ENCODE results near the gene ZNF592. TPM values are rescaled to one million over a fixed set of nuclear protein-coding genes. Genes with fewer than 3 reads are reported as not detected.

The ZNF592 gene
- total RNA-seq, 1 experiment from 2014 or later = 6.6 TPM

GRCh38 chr15:84819291-84819768 lies 70.9 kb downstream of the ZNF592 start:
- DNase-seq (ENCODE audit: low spot score) = no peak
- in situ Hi-C loops (cut with HindIII; ENCODE audit: low sequenced_read_pairs) = no loop called here

DNA sequence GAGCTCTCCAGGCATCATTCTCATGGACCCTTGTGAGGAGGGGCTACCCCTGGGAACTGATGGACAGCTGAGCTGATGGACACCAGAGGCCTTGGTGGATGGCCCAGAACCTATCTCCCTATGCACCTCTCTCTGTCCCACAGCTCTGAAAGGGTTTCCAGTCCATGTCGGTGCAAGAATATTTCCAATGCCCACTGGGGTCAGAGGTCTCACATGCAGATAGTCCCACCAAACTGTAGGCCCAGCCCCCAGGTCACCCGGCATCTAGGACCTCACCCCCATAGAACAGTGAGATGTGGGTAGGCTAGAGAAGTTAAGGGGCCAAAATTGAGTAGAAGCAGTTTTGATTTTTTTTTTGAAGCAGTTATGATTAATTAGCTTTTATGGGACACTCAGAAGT lies 71.4 kb downstream of the ZNF592 start:
- in situ Hi-C loops (cut with HindIII; ENCODE audit: low sequenced_read_pairs) = no loop called here
- DNase-seq (ENCODE audit: low spot score) = no peak

DNA sequence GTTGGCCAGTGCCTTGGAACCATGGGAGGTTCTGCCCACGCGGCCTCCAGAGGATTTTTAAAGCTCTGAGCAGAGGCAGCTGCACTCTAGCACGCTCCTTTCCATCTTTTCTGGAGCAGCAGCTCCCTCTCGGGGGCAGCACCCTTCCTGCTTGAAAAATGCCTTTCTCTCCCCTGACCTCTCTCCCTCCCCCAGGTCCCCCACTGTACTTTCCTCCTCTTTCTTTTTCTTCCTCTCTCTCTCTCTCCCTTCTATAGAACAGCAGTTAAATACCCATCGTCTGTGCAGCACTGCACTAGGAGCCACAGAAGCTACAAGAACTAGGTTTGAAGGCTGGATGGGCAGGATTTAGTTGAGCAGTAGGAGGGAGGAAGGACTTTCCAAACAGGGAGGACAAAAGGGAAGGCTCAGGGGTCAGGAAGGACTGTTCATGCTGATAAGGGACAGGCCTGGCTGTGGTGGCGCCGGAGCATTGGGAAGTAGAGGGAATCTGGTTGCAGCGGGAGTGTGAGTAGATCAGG lies 73.2 kb downstream of the ZNF592 start:
- no peak for DNase-seq (ENCODE audit: low spot score)
- in situ Hi-C loops (cut with HindIII; ENCODE audit: low sequenced_read_pairs) = no loop called here

DNA sequence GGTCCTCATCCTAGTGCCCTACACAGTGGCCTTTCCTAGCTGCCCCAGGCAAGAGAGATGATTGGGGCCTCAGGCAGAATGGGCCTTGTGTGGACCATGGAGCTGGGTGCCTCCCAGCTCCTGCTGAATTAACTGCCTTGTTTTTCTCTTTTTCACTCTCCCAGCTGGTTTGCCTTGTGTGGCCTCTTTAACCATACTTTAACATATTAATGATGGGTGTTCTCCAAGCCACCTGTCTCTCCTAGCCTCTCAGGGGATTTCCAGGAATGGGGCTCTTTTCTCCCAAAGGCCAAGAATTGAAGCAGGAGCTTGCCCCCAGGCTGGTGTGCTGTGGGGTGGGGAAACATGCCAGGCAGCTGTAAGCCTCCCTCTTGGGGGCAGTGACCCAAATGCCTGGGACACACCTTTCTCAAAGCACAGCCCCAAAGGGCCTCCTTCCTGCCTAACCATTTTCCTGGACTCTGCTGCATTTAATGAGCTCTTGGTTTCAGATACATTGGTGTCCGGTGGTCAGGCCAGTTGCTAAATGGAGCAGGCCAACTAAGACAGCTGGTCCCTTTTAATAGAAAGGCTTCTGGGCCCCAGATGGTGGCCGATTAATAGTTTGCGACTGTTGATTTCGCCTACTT lies 74.4 kb downstream of the ZNF592 start:
- in situ Hi-C loops (cut with HindIII; ENCODE audit: low sequenced_read_pairs) = no loop called here
- peak; percentile 19 for DNase-seq (ENCODE audit: low spot score)

DNA sequence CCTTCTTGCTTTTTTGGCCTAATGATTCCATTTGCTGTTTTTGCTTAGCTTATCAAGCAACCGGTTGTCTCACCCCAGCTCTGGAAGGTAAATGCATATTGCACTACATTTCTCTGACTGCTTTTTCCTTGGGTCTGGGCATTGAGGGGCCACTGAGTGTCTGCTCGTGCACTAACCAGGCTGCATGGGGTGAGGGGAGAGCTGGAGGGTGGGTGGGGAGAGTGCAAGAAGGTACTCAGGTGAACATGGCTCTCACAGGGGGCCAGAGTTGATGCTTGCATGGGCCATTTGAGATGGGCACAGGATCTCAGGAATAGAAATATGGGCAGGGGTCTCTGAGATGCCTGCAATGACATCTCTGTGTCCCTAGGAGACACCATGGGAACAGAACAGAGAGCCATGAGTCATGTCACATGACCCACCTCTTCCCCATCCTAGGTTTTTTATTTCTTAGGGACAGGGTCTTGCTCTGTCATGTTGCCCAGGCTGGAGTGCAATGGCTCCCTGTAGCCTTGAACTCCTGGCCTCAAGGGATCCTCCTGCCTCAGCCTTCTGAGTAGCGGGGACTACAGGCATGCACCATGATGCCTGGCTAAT lies 75.0 kb downstream of the ZNF592 start:
- in situ Hi-C loops (cut with HindIII; ENCODE audit: low sequenced_read_pairs) = no loop called here
- no peak for DNase-seq (ENCODE audit: low spot score)

GRCh38 chr15:84824260-84825007 lies 76.0 kb downstream of the ZNF592 start:
- in situ Hi-C loops (cut with HindIII; ENCODE audit: low sequenced_read_pairs) = no loop called here
- peak; percentile 36 for DNase-seq (ENCODE audit: low spot score)

DNA sequence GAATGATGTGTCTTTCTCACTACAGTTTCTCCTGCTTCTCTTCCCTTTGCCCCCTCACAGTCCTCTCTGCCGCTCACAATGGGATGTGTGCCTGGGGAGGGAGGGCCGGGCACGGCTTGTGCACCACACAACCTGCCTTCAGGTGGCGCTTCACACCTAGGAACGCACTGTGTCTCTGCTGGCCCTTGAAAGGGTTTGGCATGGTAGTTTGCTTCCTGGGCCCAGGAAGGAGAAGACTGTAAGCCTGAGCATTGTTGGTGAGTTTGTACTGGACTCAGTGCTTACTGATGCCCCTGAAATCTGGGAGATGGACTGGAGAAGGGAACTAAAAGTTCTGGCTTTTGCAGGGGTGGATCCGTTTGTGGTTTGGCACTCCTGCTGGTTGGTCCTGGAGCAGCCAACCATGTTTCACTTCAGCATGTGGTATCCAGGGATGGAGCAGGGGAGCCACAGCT lies 78.0 kb downstream of the ZNF592 start:
- no peak for DNase-seq (ENCODE audit: low spot score)
- in situ Hi-C loops (cut with HindIII; ENCODE audit: low sequenced_read_pairs) = no loop called here

GRCh38 chr15:84827246-84827645 lies 78.9 kb downstream of the ZNF592 start:
- no peak for DNase-seq (ENCODE audit: low spot score)
- in situ Hi-C loops (cut with HindIII; ENCODE audit: low sequenced_read_pairs) = no loop called here

GRCh38 chr15:84828086-84828908 lies 79.9 kb downstream of the ZNF592 start:
- in situ Hi-C loops (cut with HindIII; ENCODE audit: low sequenced_read_pairs) = no loop called here
- DNase-seq (ENCODE audit: low spot score) = no peak

GRCh38 chr15:84829428-84829827 lies 81.0 kb downstream of the ZNF592 start:
- in situ Hi-C loops (cut with HindIII; ENCODE audit: low sequenced_read_pairs) = no loop called here

GRCh38 chr15:84830036-84830435 lies 81.6 kb downstream of the ZNF592 start:
- no peak for DNase-seq (ENCODE audit: low spot score)
- in situ Hi-C loops (cut with HindIII; ENCODE audit: low sequenced_read_pairs) = loop anchor here (10.0 kb wide), 2 partner anchors 65 to 215 kb away; no protein-coding TSS in a partner anchor

More at GRCh38 chr15:84829428-84829827, 81.0 kb downstream of the ZNF592 start:
- no peak for DNase-seq (ENCODE audit: low spot score)

DNA sequence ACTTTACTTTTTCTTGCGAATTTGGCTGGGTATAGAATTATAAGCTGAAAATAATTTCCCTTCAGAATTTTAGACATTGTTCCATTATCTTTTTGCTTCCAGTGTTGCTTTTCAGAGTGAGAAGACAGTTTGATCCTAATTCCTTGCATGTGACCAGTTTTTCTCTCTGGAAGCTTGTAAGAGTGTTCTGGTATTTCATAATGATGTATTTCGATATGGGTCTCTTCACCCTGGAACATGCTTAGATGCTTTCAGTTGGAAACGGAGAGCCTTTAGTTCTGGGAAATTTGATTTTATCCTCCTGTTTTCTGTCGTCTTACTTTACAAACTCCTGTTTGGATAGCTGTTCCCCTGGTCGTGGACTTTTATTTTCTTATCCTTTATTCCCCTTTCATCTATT lies 82.6 kb downstream of the ZNF592 start:
- in situ Hi-C loops (cut with HindIII; ENCODE audit: low sequenced_read_pairs) = loop anchor here (10.0 kb wide), 2 partner anchors 64 to 214 kb away; no protein-coding TSS in a partner anchor

DNA sequence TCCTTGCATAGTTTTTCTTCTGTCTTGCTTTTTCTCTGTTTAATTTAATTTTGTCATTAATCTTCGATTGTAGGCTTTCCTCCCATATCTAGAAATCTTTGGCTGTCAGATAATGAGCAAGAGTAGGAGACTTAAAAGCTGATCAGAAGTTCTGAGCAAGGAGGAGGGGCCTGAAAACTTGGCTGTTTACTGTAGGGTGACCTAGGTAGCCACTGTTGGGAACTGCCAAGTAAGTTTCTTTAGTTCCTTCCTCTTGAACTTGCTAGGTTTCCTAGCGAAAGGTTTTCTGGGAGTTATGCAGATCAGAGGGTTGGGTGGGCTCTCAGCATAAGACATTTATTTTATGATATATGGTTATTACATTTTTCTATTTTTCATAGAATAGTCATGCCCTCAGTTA lies 83.2 kb downstream of the ZNF592 start:
- in situ Hi-C loops (cut with HindIII; ENCODE audit: low sequenced_read_pairs) = loop anchor here (10.0 kb wide), 2 partner anchors 63 to 213 kb away; no protein-coding TSS in a partner anchor
- no peak for DNase-seq (ENCODE audit: low spot score)

More for the DNA sequence above, 82.6 kb downstream of the ZNF592 start:
- DNase-seq (ENCODE audit: low spot score) = no peak

DNA sequence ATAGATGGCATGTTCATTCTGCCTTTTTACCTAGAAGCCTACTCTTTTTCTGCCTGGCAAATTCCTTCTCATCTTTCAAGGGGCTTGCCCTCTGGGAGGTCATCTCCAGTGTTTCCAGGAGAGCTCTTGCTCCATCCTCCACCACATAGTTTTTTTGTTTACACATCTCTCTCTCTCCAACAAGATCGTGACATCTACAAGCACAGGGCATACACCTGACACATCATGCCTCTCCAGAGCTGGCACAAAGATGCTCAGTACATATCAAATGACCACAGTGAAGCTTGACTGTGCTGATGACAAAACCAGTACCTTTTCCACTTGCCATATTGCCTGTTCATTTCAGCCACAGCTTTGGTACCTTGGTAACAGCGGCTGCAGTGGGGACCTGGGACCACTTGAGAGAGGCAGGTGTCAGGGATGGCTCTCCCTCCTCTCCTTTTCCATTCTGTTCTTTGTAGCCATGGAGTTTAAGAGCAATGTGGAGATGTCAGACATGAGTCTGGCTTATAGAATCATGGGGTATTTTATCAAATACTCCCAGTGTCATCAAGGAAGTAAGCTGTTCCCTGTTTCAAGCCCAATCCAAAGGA lies 84.2 kb downstream of the ZNF592 start:
- no peak for DNase-seq (ENCODE audit: low spot score)
- in situ Hi-C loops (cut with HindIII; ENCODE audit: low sequenced_read_pairs) = loop anchor here (10.0 kb wide), 2 partner anchors 62 to 212 kb away; no protein-coding TSS in a partner anchor

DNA sequence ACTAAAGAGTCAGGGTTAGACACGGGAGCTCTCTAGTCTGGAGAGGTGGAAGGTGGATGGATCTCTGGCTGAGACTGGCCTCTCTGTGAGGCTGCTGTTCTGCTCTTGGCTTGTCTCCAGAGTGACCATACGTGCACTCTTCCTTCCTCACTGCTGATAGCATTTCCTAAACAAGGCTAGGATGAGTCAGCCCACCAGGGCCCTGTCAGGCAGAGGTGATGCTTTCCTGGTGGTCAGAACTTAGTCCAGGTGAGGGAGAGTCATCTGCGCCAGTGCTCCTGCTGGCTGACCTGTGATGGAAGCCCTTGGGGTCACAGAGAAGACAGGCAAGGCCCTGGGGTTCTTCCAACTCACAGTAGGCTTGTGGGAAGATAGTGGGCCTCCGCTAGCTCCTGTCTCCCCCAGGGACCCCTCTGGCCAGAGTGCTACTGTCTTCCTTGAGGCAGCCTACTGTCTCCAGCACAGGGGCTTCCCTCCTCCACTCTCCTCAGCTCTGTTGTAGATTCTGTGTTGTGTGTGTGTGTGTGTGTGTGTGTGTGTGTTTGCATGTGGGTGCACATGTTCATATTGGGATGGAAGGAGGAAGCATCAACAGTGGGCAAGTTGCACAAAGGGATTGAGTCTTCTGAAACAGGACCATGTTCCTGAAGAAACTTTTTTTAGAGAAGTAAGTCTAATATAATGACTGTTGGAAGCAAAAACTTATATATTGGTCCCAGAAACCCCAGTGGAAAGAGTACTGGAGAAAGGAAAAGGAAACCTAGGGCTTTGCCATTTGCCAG lies 85.2 kb downstream of the ZNF592 start:
- in situ Hi-C loops (cut with HindIII; ENCODE audit: low sequenced_read_pairs) = loop anchor here (10.0 kb wide), 2 partner anchors 61 to 211 kb away; no protein-coding TSS in a partner anchor
- DNase-seq (ENCODE audit: low spot score) = no peak

- no peak for DNase-seq (ENCODE audit: low spot score)
- in situ Hi-C loops (cut with HindIII; ENCODE audit: low sequenced_read_pairs) = loop anchor here (10.0 kb wide), 2 partner anchors 60 to 210 kb away; no protein-coding TSS in a partner anchor
These were observed 86.0 kb downstream of the ZNF592 start for GRCh38 chr15:84834229-84834955.

DNA sequence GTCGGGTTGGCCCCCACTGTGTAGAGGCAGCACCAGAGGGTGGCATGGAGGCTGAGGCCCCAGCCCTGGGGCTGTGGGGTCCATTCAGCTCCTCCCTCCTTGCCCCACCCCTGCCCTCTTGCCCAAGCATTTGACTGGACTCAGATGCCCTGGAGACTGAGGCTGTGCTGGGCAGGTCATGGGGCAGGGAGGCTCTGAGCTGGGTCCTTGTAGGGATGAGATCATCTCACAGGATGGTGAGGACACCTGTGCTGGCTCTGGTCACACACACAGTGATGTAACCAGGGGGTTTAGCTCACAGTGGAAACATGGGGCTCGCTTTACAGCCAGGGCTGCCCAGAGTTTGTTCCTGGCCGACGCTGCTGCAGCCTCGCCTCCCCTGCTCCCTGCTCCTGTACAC lies 86.6 kb downstream of the ZNF592 start:
- no peak for DNase-seq (ENCODE audit: low spot score)
- in situ Hi-C loops (cut with HindIII; ENCODE audit: low sequenced_read_pairs) = loop anchor here (10.0 kb wide), 2 partner anchors 60 to 210 kb away; no protein-coding TSS in a partner anchor
